GM19455 (cell line): ENCODE results near the gene GLIPR2.
A peak's percentile ranks its signal among the peaks of the same experiment; 100 is the strongest.
"Not testable (repeated sequence)": the region's sequence is repeated elsewhere in the genome, so short reads cannot be mapped to it uniquely, and the experiment has no call there.

Source experiments
- ATAC-seq: cut with Tn5 transposase; IDR thresholded peaks from one replicate; pipeline ENCODE4 v1.9.1; 2021; ENCODE audit not compliant: unreplicated experiment

The GLIPR2 gene

DNA sequence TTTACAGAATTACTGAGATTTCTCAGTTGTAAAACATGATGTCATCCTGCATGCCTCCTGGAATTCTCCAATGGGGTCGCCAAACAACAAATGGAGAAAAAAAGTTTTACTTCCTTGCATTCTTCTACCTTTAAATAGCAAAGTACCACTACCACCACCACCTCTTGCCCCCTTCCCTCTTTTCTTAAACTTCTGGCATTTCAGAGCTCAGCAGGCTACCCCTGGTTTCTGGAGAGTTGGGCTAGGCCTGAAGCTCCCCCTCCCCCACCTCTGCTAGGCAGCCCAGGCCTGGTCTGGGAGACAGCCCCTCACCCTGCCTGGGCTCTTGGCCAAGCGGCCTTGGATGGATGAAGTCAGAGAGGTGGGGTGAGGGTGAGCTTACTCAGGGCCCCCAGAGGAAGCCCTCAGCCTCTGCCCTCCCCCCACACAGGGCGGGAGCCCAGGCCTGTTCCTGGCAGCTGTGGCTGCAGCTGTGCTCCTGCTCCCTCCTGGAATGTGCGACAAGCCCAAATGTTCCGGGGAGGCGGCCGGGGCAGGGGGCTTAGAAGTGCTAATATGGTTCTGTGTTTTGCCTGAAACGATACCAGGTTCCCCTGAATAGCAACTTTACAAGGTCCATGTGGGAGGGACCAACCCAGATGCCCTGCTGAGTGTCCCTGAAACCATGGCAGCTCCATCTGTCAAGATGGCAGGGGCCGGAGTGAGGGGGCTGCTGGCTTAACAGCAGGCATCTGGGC lies 26.7 kb downstream of the GLIPR2 start:
- ATAC-seq, result no peak

DNA sequence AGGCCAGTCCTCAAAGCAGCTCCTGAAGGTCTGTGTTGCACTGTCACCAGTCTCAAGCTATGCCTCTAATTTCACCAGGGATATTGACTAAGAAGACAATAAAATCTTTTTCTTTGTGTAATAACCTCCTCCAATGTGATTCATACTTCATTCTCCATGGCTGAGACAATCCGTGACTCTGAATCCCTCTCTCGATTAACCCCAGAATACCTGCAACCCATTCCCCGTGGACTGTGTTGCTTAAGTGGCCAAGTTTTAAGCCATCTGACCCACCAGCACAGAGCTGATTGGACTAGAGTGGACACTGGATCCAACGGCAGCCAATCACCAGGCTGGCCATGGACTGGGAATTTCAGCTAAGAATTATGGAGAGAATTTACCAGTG lies 27.2 kb downstream of the GLIPR2 start:
- ATAC-seq, result no peak

DNA sequence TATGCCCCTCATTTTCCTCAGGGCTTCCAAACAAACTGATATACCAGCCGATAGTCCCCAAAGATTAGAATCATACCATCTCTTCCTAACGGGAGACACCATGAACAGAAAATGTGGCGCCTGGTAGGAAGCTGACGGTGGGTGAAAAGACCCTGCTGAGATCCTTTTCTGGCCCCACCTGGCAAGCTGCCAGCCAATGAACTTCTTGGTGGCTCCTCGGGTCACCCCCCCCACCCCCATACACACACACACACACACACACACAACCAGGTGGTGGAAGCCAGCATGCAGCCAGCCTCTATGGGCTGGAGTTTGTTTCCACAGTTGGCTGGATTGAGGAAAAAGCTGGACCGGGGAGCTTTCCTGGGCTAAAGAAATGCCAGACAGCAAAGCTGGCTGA lies 27.8 kb downstream of the GLIPR2 start:
- no peak for ATAC-seq

DNA sequence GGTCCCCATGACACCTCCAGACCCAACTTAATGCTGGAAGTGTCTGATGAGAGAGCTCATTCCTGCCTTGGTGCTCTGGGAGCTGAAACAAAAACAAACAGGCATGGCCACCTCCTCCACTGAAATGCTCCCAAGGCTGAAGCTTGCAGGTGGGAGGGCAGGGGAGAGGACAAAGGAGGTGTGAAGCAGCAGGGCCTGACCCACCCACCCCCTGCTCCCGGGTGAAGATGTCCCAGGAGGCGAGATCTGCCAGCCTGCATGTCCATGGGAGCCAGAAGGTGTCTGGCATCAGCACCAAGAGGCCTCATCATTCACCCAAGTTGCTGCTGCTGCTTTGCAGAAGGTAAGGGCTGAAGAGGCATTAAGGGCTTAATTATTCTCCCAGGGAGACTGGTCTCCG lies 28.5 kb downstream of the GLIPR2 start:
- no peak for ATAC-seq

DNA sequence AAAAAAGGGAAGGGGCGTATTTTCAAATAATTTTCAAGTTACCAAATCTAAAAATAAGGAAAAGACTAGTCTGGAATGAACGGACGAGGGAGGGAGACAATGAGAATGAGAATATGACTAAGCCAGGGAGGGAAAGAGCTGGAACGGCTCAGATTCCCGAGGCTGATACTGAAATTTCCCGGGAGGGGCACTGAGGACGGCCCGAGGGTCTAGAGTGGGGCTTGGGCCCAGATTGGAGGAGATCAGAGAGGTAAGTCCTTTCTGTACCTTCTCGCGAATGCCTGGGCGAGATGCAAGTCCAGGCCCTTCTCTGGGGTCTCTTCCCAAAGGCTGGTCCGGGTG lies 29.3 kb downstream of the GLIPR2 start:
- ATAC-seq, result no peak

DNA sequence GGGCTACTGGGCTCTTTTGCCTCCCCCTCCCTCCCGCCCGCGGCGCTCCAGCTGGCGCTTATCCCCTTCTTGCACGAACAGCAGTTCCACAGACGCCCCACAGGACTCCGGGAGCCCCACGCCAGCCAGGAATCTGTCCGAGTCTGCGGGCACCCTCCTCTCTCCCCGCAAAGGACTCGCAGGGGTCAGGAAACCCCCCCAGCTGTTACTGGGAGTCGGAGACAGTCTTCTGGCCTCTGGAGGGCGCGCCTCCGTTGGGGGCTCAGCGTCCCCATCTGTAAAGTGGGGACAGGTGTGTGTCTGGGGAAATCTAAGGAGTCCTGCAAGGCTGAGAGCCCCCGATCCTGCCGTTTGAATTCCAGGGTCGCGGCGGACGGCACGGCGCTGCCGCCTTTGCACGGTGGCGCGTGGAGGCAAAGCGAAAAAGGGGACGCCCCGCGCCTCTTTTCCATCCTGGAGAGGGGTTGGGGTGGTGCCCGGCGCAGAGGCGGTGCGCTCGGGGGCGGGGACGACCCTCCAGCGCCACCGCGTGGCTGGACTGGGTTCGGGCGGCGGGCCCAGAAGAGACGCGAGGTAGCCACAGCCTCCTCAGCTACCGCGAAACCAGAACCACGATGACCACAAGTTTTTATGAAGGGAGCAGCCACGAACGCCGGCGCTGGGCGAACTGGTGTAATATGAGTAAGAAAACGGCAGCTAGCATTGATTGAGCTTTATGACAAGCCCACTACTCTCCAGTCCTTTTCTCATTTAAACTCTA lies 29.8 kb downstream of the GLIPR2 start:
- peak; percentile 80 for ATAC-seq

DNA sequence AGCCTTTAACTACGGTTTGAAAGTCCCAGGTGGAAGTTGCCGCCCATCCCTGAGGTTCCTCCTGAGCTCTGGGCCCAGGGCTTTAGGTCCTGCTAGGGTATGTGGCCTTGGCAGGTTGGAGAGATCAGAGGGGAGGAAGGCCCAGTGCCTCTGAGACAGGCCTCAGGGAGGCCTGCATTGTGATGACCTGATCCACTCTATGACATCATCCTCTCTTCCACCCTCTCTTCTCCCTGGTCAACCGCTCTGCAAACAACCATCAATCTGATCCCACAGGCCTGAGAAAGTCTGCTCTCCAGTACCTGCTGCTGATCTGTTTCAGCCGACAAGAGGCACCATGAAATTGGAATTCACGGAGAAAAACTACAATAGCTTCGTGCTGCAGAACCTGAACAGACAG lies 32.6 kb downstream of the GLIPR2 start, which contains the start of gene CCIN:
CCIN (plus strand) TSS at position 223 of the 400 bp plus-strand sequence; CDS start at position 338, 115 bp downstream.
- no peak for ATAC-seq

DNA sequence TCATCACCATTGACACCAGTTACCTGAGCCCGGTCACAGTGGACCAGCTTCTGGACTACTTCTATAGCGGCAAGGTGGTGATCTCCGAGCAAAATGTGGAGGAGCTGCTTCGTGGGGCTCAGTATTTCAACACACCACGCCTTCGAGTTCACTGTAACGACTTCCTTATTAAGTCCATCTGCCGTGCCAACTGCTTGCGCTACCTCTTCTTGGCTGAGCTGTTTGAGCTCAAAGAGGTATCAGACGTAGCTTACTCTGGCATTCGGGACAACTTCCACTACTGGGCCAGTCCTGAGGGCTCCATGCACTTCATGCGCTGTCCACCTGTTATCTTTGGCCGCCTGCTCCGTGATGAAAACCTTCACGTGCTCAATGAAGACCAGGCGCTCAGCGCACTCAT lies 33.2 kb downstream of the GLIPR2 start:
- ATAC-seq, result no peak

DNA sequence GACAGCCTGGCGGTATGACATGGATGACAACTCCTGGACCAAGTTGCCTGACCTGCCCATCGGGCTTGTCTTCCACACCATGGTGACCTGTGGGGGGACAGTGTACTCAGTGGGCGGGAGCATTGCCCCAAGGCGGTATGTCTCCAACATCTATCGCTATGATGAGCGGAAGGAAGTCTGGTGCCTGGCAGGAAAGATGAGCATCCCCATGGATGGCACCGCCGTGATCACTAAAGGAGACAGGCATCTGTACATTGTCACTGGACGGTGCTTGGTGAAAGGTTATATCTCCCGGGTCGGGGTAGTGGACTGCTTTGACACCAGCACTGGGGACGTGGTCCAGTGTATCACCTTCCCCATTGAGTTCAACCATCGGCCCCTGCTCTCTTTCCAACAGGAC lies 34.0 kb downstream of the GLIPR2 start:
- no peak for ATAC-seq

DNA sequence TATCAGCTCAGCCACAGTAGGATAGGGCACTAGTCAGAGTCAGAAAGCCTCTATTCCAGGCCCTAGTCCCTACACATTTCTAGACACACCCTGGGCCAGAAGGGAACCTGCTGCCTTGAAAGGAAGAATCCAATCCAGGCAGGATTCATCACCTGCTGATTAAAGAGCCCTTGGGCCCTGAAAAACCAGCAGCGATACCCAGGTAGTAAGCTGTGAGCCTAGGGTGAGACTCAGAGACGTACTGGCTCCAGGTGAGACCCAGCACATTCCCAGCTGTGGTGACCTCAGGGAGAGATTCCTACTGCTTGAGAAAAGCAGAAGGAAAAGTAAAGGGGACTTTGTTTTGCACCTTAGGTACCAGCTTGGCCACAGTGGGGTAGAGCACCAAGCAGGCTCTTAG lies 37.3 kb downstream of the GLIPR2 start:
- ATAC-seq, result no peak

DNA sequence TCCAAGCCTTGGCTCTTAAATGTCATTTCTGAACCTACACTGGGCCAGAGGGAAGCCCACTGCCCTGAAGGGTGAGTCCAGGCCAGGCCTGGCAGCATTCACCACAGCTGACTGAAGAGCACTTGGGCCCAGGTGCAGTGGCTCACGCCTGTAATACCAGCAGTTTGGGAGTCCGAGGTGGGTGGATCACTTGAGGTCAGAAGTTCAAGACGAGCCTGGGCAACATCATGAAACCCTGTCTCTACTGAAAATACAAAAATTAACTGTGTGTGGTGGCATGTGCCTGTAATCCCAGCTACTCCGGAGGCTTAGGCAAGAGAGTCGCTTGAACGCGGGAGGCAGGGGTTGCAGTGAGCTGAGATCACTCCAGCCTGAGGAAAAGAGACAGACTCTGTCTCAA lies 37.7 kb downstream of the GLIPR2 start:
- ATAC-seq, result no peak

DNA sequence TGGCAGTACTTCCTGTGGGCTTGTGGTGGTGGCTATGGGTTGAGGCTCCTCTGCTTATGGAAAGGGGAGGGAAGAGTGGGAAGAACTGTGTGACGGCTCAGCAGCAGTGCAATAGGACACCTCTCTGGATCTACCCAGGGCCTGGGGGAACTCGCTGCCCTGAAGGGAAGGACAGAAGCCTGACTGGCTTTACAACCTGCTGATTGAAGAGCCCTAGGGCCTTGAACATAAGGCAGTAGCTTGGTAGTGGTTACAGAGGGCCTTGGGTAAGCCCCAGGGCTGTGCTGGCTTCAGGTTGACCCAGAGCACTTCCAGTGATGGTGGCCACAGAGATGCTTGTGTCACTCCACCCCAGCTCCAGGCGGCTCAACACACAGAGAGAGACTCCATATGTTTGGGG lies 38.2 kb downstream of the GLIPR2 start:
- no peak for ATAC-seq

DNA sequence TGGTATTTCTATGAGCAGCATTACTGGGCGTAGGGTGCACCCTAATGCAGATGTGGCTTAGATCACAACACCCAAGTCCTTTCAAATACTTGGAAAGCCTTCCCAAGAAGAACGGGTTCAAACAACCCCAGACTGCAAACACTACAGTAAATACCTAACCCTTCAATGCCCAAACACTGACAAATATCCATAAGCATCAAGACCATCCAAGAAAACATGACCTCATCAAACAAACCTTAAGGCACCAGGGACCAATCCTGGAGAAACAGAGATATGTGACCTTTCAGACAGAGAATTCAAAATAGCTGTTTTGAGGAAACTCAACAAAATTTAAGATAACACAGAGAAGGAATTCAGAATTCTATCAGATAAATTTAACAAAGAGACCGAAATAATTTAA lies 38.7 kb downstream of the GLIPR2 start:
- not testable (repeated sequence) for ATAC-seq

DNA sequence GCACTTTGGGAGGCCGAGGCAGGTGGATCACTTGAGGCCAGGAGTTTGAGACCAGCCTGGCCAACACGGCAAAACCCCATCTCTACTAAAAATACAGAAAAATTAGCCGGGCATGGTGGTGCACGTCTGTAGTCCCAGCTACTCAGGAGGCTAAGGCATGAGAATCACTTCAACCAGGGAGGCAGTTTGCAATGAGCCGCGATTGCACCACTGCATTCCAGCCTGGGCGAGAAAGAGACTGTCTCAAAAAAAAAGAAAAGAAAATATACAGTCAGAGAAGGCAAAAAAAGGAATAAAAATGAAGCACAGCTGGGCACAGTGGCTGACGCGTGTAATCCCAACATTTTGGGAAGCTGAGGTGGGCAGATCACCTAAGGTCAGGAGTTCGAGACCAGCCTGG lies 40.0 kb downstream of the GLIPR2 start:
- ATAC-seq, result not testable (repeated sequence)

DNA sequence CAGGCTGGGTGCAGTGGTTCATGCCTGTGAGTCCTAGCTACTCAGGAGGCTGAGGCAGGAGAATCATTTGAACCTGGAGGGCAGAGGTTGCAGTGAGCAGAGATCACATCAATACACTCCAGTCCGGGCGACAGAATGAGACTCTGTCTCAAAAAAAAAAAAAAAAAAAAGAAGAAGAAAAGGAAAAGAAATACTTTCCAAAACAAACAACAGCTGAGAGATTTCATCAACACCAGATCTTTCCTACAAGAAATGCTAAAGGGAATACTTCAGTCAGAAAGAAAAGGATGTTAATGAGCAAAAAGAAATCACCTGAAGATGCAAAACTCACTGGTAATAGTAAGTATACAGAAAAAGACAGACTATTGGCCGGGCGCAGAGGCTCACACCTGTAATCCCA lies 41.0 kb downstream of the GLIPR2 start:
- no peak for ATAC-seq

DNA sequence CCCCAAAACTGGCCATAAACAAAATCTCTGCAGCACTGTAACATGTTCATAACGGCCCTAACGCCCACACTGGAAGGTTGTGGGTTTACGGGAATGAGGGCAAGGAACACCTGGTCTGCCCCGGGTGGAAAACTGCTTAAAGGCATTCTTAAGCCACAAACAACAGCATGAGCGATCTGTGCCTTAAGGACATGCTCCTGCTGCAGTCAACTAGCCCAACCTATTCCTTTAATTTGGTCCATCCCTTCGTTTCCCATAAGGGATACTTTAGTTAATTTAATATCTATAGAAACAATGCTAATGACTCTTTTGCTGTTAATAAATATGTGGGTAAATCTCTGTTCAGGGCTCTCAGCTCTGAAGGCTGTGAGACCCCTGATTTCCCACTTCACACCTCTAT lies 43.7 kb downstream of the GLIPR2 start:
- not testable (repeated sequence) for ATAC-seq

DNA sequence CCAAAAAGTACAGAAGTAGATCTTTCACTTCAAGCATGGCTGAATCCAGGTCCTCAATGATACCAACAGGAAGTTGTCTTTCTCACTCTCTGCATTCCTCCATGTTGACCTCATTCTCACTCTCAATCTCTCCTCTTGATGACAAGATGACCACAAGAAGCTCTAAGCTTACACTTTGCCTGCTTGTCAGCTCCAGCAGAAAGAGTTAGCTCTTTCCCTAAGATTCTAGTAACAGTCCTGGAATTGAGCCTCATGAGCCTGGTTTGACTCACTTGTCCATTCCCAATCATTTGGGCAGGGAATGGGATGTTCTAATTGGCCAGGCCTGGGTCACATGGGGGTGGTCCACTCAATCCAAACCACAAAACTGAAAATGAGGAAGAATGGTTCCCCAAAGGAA lies 50.9 kb downstream of the GLIPR2 start:
- no peak for ATAC-seq

DNA sequence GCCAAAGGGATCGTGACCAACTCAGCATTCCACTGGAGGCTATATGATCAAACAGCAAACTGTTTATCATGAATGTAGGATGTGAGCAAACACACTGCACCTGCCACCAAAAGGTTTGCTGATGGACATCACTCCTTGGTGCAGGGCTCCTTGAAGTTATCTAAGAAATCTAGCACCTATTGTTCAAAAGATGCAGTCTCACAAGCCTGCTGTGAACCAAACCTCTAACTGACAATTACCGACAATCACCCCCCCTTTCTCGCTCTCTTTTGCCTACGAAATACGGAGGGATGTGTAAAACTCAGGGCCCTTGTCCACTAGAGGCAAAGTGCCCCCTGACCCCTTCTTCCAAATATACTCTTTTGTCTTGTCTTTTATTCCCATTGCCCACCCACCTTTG lies 51.7 kb downstream of the GLIPR2 start:
- ATAC-seq, result no peak

DNA sequence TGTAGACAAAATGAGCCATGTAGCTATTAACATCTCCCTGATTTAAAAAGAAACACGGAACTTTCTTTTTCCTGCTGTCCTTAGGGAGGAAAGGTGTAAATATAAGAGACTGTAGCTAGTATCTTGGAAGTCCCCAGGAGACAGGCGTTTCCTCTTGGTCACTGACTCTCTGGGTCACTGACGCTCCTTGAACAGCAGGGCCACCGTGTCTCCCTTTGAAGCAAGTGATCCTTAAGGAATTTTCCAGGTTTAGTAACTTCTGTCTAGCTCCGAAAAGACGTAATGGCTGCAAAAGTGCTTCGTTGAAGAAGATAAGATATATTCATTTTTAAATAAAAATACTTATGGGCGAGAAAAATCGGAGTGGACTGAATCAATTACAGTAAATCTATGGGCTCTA lies 53.4 kb downstream of the GLIPR2 start:
- no peak for ATAC-seq

DNA sequence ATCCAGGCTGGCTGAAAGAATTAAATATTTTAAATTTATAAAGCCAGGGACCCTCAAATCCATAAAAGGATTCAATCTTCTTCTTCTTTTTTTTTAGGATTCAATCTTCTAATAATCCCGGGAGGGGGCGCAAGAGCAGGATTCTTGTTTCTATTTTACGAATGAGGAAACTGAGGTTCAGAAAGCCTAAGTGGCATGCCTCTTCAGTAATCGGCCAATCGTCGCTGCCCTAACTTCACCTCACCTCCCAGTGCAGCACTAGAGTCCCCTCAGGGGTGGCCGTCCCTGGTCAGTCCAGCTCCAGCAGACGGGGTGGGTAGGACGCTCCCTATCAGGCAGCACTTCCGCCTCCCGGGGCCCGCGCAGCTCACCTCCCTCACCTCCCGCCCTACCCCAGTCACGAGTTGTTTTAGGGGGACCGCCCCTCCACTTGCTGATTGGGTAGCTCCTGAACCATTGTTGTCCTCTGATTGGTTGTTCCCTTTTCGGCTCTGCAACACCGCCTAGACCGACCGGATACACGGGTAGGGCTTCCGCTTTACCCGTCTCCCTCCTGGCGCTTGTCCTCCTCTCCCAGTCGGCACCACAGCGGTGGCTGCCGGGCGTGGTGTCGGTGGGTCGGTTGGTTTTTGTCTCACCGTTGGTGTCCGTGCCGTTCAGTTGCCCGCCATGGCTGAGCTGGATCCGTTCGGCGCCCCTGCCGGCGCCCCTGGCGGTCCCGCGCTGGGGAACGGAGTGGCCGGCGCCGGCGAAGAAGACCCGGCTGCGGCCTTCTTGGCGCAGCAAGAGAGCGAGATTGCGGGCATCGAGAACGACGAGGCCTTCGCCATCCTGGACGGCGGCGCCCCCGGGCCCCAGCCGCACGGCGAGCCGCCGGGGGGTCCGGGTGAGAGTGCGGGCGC lies 54.1 kb downstream of the GLIPR2 start, which contains the start of gene CLTA:
CLTA (plus strand) TSS at position 534 of the 902 bp plus-strand sequence; CDS start at position 670, 136 bp downstream.
- ATAC-seq, result peak; percentile 98

DNA sequence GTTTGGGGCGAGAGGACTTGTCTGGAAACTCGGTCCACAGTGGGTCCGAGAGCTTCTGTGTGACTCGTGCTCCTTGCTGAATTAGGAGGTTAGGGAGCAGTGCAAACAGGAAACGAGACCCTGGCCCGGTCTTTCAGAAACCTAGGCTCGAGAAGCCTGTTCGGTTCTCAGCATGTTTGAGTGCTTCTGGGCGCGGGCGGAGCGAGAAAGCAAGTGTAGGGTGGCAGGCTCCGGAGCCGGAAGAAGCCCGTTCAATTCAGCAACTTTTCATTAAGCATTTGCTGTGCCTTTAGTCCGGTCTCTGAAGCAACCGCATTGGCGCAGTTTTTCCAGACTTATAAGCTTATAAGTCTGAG lies 54.7 kb downstream of the GLIPR2 start:
- ATAC-seq, result peak; percentile 13

DNA sequence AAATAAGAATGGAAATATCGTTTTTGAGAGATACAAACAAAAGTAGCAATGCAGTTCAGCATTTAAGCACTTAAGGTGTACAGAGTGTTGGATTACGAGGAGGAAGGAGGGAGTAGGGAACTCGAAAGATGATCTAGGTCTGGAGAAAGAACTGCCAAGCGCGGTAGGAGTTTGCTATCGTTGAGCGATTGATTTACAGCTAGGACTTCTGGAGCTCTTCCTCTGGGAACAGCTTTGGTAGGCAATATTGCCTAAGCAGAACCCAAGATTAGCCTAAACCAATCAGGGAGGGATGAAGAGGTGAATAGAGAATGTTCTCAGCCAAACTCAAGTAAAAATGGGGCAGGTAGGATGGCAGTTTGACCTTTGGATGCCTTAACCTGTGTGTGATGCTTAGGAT lies 55.2 kb downstream of the GLIPR2 start:
- no peak for ATAC-seq
